K562 (cell line): ENCODE results near the gene DUSP3. TPM values are rescaled to one million over a fixed set of nuclear protein-coding genes. Genes with fewer than 3 reads are reported as not detected.

Experiments used
- ATAC-seq: fragments of 200-7000 bp; cut with Tn5 transposase; 3 replicates; pipeline ENCODE4 v1.9.1; 2020; ENCODE audit warnings: moderate library complexity
- BruUV-seq: library from RNA; stranded (reverse); fragments of 400-500 nt; replicated peaks from 2 replicates; lab custom pipeline; 2021; lab: Mats Ljungman, UMichigan
- CTCF ChIA-PET: fragments of 300-600 bp; formaldehyde crosslinking; extraction: SDS; loops from one replicate; lab custom pipeline; 2021; ENCODE audit warnings: low intra/inter-chr PET ratio; lab: Yijun Ruan, JAX
- POLR2A ChIA-PET: fragments of 300-600, 350-650 bp; sonication (Branson Sonifier 250); formaldehyde crosslinking; extraction: SDS; loops from one replicate; lab custom pipeline; 2021; ENCODE audit warnings: antibody characterized with exemption, inconsistent platforms; lab: Yijun Ruan, JAX
- DNase-seq, 4 experiments: peaks; one replicate each; pipeline versions ENCODE4 v3.0.0 to v3.0.0-alpha.2; 2011 to 2018; ENCODE audit warnings: low spot score in 3 of 4, mixed read lengths in 3 of 4; ENCODE audit errors: extremely low read depth in 1 of 4
- FAIRE-seq: peaks from 2 replicates; lab custom pipeline; 2011; peaks lifted over from hg19 to GRCh38; lab: Jason Lieb, UNC
- H2AFZ ChIP-seq: 2 replicates; pipeline ENCODE4 v1.6.0; 2011; ENCODE audit warnings: low read depth, low read length, control low read depth, inconsistent platforms
- H3K27ac ChIP-seq: fragments of 200-600 bp; 3 replicates; pipeline ENCODE4 v1.8.0; 2011; ENCODE audit warnings: low read depth, mild to moderate bottlenecking, control low read depth, inconsistent platforms, low read length, moderate library complexity, mixed read lengths; ENCODE audit errors: extremely low read depth
- H3K27me3 ChIP-seq, 2 experiments: fragments of 300-600 bp in 1 of 2; 2 replicates in 1 of 2; 3 replicates in 1 of 2; pipeline versions ENCODE4 v1.6.0 to v1.8.0; 2011; ENCODE audit warnings: inconsistent platforms in 2 of 2, low read length in 2 of 2, mild to moderate bottlenecking in 1 of 2, mixed read lengths in 1 of 2, moderate library complexity in 1 of 2; ENCODE audit not compliant: control insufficient read depth in 2 of 2, insufficient read depth in 2 of 2
- H3K36me3 ChIP-seq: fragments of 300-600 bp; 3 replicates; pipeline ENCODE4 v1.8.0; 2011; ENCODE audit warnings: mild to moderate bottlenecking, low read length, inconsistent platforms; ENCODE audit not compliant: control insufficient read depth, insufficient read depth
- H3K4me1 ChIP-seq, 2 experiments: fragments of 200-600 bp in 1 of 2; replicated peaks in 1 of 2; 2 replicates in 1 of 2; 3 replicates in 1 of 2; pipeline versions ENCODE4 v1.5.1 to v1.8.0; 2011; ENCODE audit warnings: inconsistent platforms in 2 of 2, low read length in 2 of 2, mild to moderate bottlenecking in 1 of 2, mixed read lengths in 1 of 2, moderate library complexity in 1 of 2; ENCODE audit not compliant: control insufficient read depth in 2 of 2, insufficient read depth in 2 of 2
- H3K4me2 ChIP-seq: 2 replicates; pipeline ENCODE4 v1.6.1; 2011; ENCODE audit warnings: low read length, control low read depth, inconsistent platforms, mixed read lengths; ENCODE audit not compliant: insufficient read depth
- H3K4me3 ChIP-seq: fragments of 200-600 bp; sonication (generic), shearing (Covaris generic); 2 replicates; pipeline ENCODE4 v1.5.1; 2016; ENCODE audit warnings: control low read depth, inconsistent platforms
- H3K79me2 ChIP-seq: fragments of 200-600 bp; 3 replicates; pipeline ENCODE4 v1.8.0; 2011; ENCODE audit warnings: low read length, inconsistent platforms; ENCODE audit not compliant: control insufficient read depth, insufficient read depth
- H3K9ac ChIP-seq, 2 experiments: 2 replicates each; pipeline versions ENCODE4 v1.6.0 to v1.6.1; 2011; ENCODE audit warnings: low read depth in 2 of 2, low read length in 2 of 2, control low read depth in 1 of 2, inconsistent platforms in 1 of 2, mild to moderate bottlenecking in 1 of 2, mixed read lengths in 1 of 2; ENCODE audit not compliant: insufficient read depth in 1 of 2
- H3K9me1 ChIP-seq: one replicate; pipeline ENCODE4 v1.6.0; 2011; ENCODE audit warnings: inconsistent platforms, mild to moderate bottlenecking, low read length, moderate library complexity; ENCODE audit not compliant: control insufficient read depth, insufficient read depth
- H3K9me3 ChIP-seq: replicated peaks from 2 replicates; pipeline ENCODE4 v1.5.1; 2011; ENCODE audit warnings: low read depth, low read length, inconsistent platforms; ENCODE audit not compliant: control insufficient read depth, insufficient read depth
- H4K20me1 ChIP-seq: replicated peaks from 2 replicates; pipeline ENCODE4 v1.6.1; 2011; ENCODE audit warnings: low read length, inconsistent platforms, mixed read lengths; ENCODE audit not compliant: control insufficient read depth, insufficient read depth
- NR0B1 ChIP-seq: fragments of 450-650 bp; IDR thresholded peaks from one replicate; pipeline ENCODE4 v1.6.1; 2018; ENCODE audit warnings: mild to moderate bottlenecking, moderate library complexity; ENCODE audit not compliant: partially characterized antibody
- TBP ChIP-seq: optimal IDR thresholded peaks from 2 replicates; pipeline ENCODE3; 2011; ENCODE audit warnings: low read depth, low read length, improper control_type of control experiment
- TRIM24 ChIP-seq, 2 experiments: fragments of 450-650 bp; IDR thresholded peaks; 2 replicates each; pipeline ENCODE4 v1.6.1; 2016
- XRCC4 ChIP-seq: IDR thresholded peaks from one replicate; pipeline ENCODE4 v1.6.1; 2011; ENCODE audit not compliant: insufficient read depth, insufficient read length; ENCODE audit errors: extremely low read depth
- ZNF512 ChIP-seq: IDR thresholded peaks from 2 replicates; pipeline ENCODE4 v1.6.1; 2016; ENCODE audit warnings: missing genetic modification characterization, missing compliant biosample characterization
- WGBS: fragments of 100-300 bp; shearing (Covaris generic); methylation state at CpG from one replicate; pipeline ENCODE4 v1.1.6; 2016; ENCODE audit warnings: low coverage, mixed read lengths; ENCODE audit not compliant: insufficient coverage; ENCODE audit errors: missing lambda C conversion rate; 5-methylcytosine and 5-hydroxymethylcytosine counted together
- in situ Hi-C: fragments of 300-500 bp; cut with MboI; formaldehyde crosslinking; loops from 4 replicates; pipeline ENCODE4 v1.15.0; 2018; ENCODE audit warnings: inconsistent platforms, mixed read lengths
- intact Hi-C: fragments of 100-400 bp; cut with micrococcal nuclease; formaldehyde crosslinking; loops from 2 replicates; pipeline ENCODE4 v1.14.2; 2022
- polyA plus RNA-seq, 8 experiments: library from polyadenylated mRNA; depleted of rRNA in 4 of 8; stranded (reverse) in 5 of 8; unstranded in 3 of 8; fragments of >200 nt; fragmentation: Nextera tagmentation in 2 of 8; fragmentation: Illumina TruSeq in 1 of 8; extraction: Ambion mirVana in 2 of 8; extraction: Trizol in 1 of 8; gene quantifications; 2 replicates each; pipeline versions ENCODE4 v1.2.1 to v1.2.3, GENCODE V29; 2011 to 2014; ENCODE audit warnings: inconsistent platforms in 1 of 8, missing spikeins in 1 of 8
- total RNA-seq, 7 experiments: library from RNA; depleted of rRNA in 6 of 7; stranded (reverse); fragments of >200 nt in 6 of 7; fragmentation: Illumina TruSeq in 2 of 7; extraction: Trizol in 2 of 7; gene quantifications; 2 replicates each; pipeline versions ENCODE4 v1.2.1 to v1.2.3, GENCODE V29; 2011 to 2021; ENCODE audit warnings: low replicate concordance in 1 of 7

The DUSP3 gene
- total and polyA plus RNA-seq, 9 of the 15 experiments (the other 6 are each of a cell fraction or from before 2014, with no cell fraction given), result 4.1 to 19.8 (median 12.3) TPM

- no peaks in the 10 kb centered on the region for H3K36me3 ChIP-seq
- TF ChIP-seq XRCC4 (no peak), NR0B1 (no peak), ZNF512 (tag) (no peak), TBP (no peak), TRIM24 (IDR thresholded peaks at IDR 0.05) (peak in 1 of 2 experiments; percentile 36; a peak in 1 of 4 replicates)
- no peaks in the 10 kb centered on the region; a peak in 1 of 5 replicates for H3K4me1 ChIP-seq
- WGBS, result 3% methylated on average over 5 of the region's 5 CpGs
- in situ Hi-C loops (no loop called here), intact Hi-C loops (no loop called here)
- no peaks in the 10 kb centered on the region for H4K20me1 ChIP-seq
- H3K4me3 ChIP-seq, result no peak overlapping the region
- peaks cover 20 to 48% of the 10 kb centered on the region in 2 experiments for H3K27me3 ChIP-seq
- DNase-seq (no peak), FAIRE-seq (no peak), ATAC-seq (no peak)
- no peak overlapping the region for H3K27ac ChIP-seq
- no peak overlapping the region for H3K9ac ChIP-seq
- H3K9me1 ChIP-seq, result peaks cover 2% of the 10 kb centered on the region
- BruUV-seq, result no TSS peak
- H3K4me2 ChIP-seq, result no peak overlapping the region
- ChIA-PET POLR2A (interaction anchor here (0.5 to 1.1 kb wide), 3 partner anchors 27 to 1148 kb away, joined by 3 read pairs; no protein-coding TSS in a partner anchor), CTCF (no interaction called here)
- H2AFZ ChIP-seq, result no peak overlapping the region
- H3K79me2 ChIP-seq, result no peaks in the 10 kb centered on the region
- H3K9me3 ChIP-seq, result no peaks in the 10 kb centered on the region
These were observed 37.1 kb downstream of the DUSP3 start for GRCh38 chr17:43741636-43742035.
